Hepatocyte (in vitro differentiated cells): ENCODE data around the gene BIN2. TPM values are rescaled to one million over a fixed set of nuclear protein-coding genes. Genes with fewer than 3 reads are reported as not detected.

Experiments used
- DNase-seq: peaks from one replicate; pipeline ENCODE4 v3.0.0-alpha.2; 2016; ENCODE audit warnings: low spot score
- H2AFZ ChIP-seq: fragments of 200-600 bp; sonication (generic); 2 replicates; pipeline ENCODE4 v1.6.0; 2016; ENCODE audit warnings: antibody characterized with exemption, mild to moderate bottlenecking
- H3K27ac ChIP-seq: fragments of 200-600 bp; sonication (generic); 2 replicates; pipeline ENCODE4 v1.5.1; 2016; ENCODE audit warnings: mild to moderate bottlenecking
- H3K27me3 ChIP-seq: fragments of 200-600 bp; sonication (generic); 2 replicates; pipeline ENCODE4 v1.6.1; 2016
- H3K36me3 ChIP-seq: fragments of 200-600 bp; sonication (generic); replicated peaks from 2 replicates; pipeline ENCODE4 v1.5.1; 2016; ENCODE audit warnings: low read depth; ENCODE audit not compliant: insufficient read depth
- H3K4me1 ChIP-seq: fragments of 200-600 bp; sonication (generic); 2 replicates; pipeline ENCODE4 v1.5.1; 2016; ENCODE audit warnings: mild to moderate bottlenecking, moderate library complexity; ENCODE audit not compliant: insufficient read depth
- H3K4me2 ChIP-seq: fragments of 200-600 bp; sonication (generic); 2 replicates; pipeline ENCODE4 v1.6.0; 2016
- H3K4me3 ChIP-seq: fragments of 200-600 bp; sonication (generic); 2 replicates; pipeline ENCODE4 v1.5.1; 2016; ENCODE audit warnings: mild to moderate bottlenecking
- H3K79me2 ChIP-seq: fragments of 200-600 bp; sonication (generic); 2 replicates; pipeline ENCODE4 v1.6.0; 2017; ENCODE audit warnings: mild to moderate bottlenecking
- H3K9me2 ChIP-seq: fragments of 200-600 bp; sonication (generic); replicated peaks from 2 replicates; pipeline ENCODE4 v1.6.0; 2017; ENCODE audit warnings: mild to moderate bottlenecking; ENCODE audit not compliant: insufficient read depth
- H3K9me3 ChIP-seq: fragments of 200-600 bp; sonication (generic); 2 replicates; pipeline ENCODE4 v1.5.1; 2016; ENCODE audit warnings: low read depth, mild to moderate bottlenecking
- H4K20me1 ChIP-seq: fragments of 200-600 bp; sonication (generic); 2 replicates; pipeline ENCODE4 v1.6.0; 2016; ENCODE audit warnings: mild to moderate bottlenecking; ENCODE audit not compliant: insufficient read depth, poor library complexity, severe bottlenecking
- CTCF ChIP-seq: fragments of 200-600 bp; sonication (generic); IDR thresholded peaks from 2 replicates; pipeline ENCODE4 v1.5.1; 2016; ENCODE audit warnings: antibody characterized with exemption, mild to moderate bottlenecking; ENCODE audit not compliant: poor library complexity
- EZH2 ChIP-seq: fragments of 200-600 bp; sonication (generic); IDR thresholded peaks from 2 replicates; pipeline ENCODE4 v1.6.1; 2016; ENCODE audit warnings: antibody characterized with exemption, mild to moderate bottlenecking, borderline replicate concordance
- EZH2phosphoT487 ChIP-seq: fragments of 200-600 bp; sonication (generic); IDR thresholded peaks from one replicate; pipeline ENCODE4 v1.6.1; 2018; ENCODE audit warnings: antibody characterized with exemption, mild to moderate bottlenecking, low read depth, moderate library complexity; ENCODE audit not compliant: unreplicated experiment, severe bottlenecking
- WGBS: methylation state at CpG from one replicate; pipeline ENCODE4 v1.1.6; 2016; ENCODE audit warnings: low lambda C conversion rate; ENCODE audit errors: missing lambda C conversion rate; 5-methylcytosine and 5-hydroxymethylcytosine counted together
- polyA plus RNA-seq: library from polyadenylated mRNA; unstranded; fragments of >200 nt; fragmentation: Nextera tagmentation; extraction: Ambion mirVana; gene quantifications from 2 replicates; pipeline ENCODE4 v1.2.1, GENCODE V29; 2016
- total RNA-seq: library from RNA; depleted of rRNA; stranded (reverse); fragments of >200 nt; gene quantifications from 2 replicates; pipeline ENCODE4 v1.2.3, GENCODE V29; 2014

The BIN2 gene
- total and polyA plus RNA-seq, 2 experiments from 2014 or later = 0.07 TPM; not detected in 1

GRCh38 chr12:51365276-51365675 is 41.3 kb upstream of the BIN2 start:
- no peaks in the 10 kb centered on the region for H3K79me2 ChIP-seq
- no peaks in the 10 kb centered on the region for H3K9me2 ChIP-seq
- no peaks in the 10 kb centered on the region for H3K9me3 ChIP-seq
- TF ChIP-seq CTCF = no peak
- TF ChIP-seq EZH2 = no peak
- TF ChIP-seq EZH2phosphoT487 = no peak
- H3K4me3 ChIP-seq = no peak overlapping the region
- H3K27ac ChIP-seq = no peak overlapping the region
- no peak overlapping the region for H3K4me2 ChIP-seq
- H2AFZ ChIP-seq = no peak overlapping the region
- no peaks in the 10 kb centered on the region for H3K4me1 ChIP-seq
- no peaks in the 10 kb centered on the region for H3K36me3 ChIP-seq
- no peaks in the 10 kb centered on the region for H3K27me3 ChIP-seq
- 94% methylated on average over 10 of the region's 10 CpGs for WGBS
- no peak for DNase-seq
- H4K20me1 ChIP-seq = no peaks in the 10 kb centered on the region

- H3K27ac ChIP-seq = no peak overlapping the region
- no peak for DNase-seq
- 91% methylated on average over 11 of the region's 11 CpGs for WGBS
- no peaks in the 10 kb centered on the region for H3K36me3 ChIP-seq
- no peak overlapping the region for H2AFZ ChIP-seq
- H4K20me1 ChIP-seq = no peaks in the 10 kb centered on the region
- H3K9me3 ChIP-seq = no peaks in the 10 kb centered on the region
- H3K9me2 ChIP-seq = no peaks in the 10 kb centered on the region
- no peak overlapping the region for H3K4me2 ChIP-seq
- H3K79me2 ChIP-seq = no peaks in the 10 kb centered on the region
- H3K4me3 ChIP-seq = no peak overlapping the region
- no peaks in the 10 kb centered on the region for H3K27me3 ChIP-seq
- no peaks in the 10 kb centered on the region for H3K4me1 ChIP-seq
- TF ChIP-seq EZH2 (no peak), CTCF (no peak), EZH2phosphoT487 (no peak)
These were observed 40.0 kb upstream of the BIN2 start for GRCh38 chr12:51364001-51364400.

GRCh38 chr12:51362747-51363342 is 38.9 kb upstream of the BIN2 start:
- no peaks in the 10 kb centered on the region for H3K36me3 ChIP-seq
- no peak for TF ChIP-seq CTCF
- no peak for TF ChIP-seq EZH2
- no peak for TF ChIP-seq EZH2phosphoT487

More at GRCh38 chr12:51362747-51363342, 38.9 kb upstream of the BIN2 start:
- Histone ChIP-seq H3K27ac (no peak overlapping the region), H3K9me3 (no peaks in the 10 kb centered on the region), H3K79me2 (no peaks in the 10 kb centered on the region), H3K9me2 (no peaks in the 10 kb centered on the region), H3K4me3 (no peak overlapping the region), H3K4me1 (no peaks in the 10 kb centered on the region), H3K27me3 (no peaks in the 10 kb centered on the region), H4K20me1 (no peaks in the 10 kb centered on the region), H2AFZ (no peak overlapping the region), H3K4me2 (no peak overlapping the region)
- DNase-seq = no peak
- WGBS = 76% methylated on average over 2 of the region's 2 CpGs
